M059J (cell line): ENCODE measurements around the gene HDAC7. TPM values are rescaled to one million over a fixed set of nuclear protein-coding genes. Genes with fewer than 3 reads are reported as not detected.
"Not testable (repeated sequence)": the region's sequence is repeated elsewhere in the genome, so short reads cannot be mapped to it uniquely, and the experiment has no call there.

Experiments
- DNase-seq: peaks from one replicate; pipeline ENCODE4 v3.0.0-alpha.2; 2012; ENCODE audit warnings: low read depth
- total RNA-seq: library from RNA; depleted of rRNA; stranded (reverse); fragments of >200 nt; shearing (Covaris generic); gene quantifications from 2 replicates; pipeline ENCODE4 v1.2.3, GENCODE V29; 2014

HDAC7 gene
- total RNA-seq, 1 experiment from 2014 or later: 26.1 TPM

- no peak for DNase-seq
Observed at GRCh38 chr12:47849261-47849660, 29.6 kb upstream of the HDAC7 start.

- no peak for DNase-seq
Observed at GRCh38 chr12:47848853-47849252, 29.1 kb upstream of the HDAC7 start.

GRCh38 chr12:47846294-47846996, 26.7 kb upstream of the HDAC7 start:
- no peak for DNase-seq

- DNase-seq: no peak
Observed at GRCh38 chr12:47845081-47845480, 25.4 kb upstream of the HDAC7 start.

- DNase-seq: no peak
Observed at GRCh38 chr12:47844264-47845019, 24.7 kb upstream of the HDAC7 start.

GRCh38 chr12:47843226-47843980, 23.7 kb upstream of the HDAC7 start:
- no peak for DNase-seq

GRCh38 chr12:47842543-47842942, 22.8 kb upstream of the HDAC7 start:
- not testable (repeated sequence) for DNase-seq

- no peak for DNase-seq
Observed at GRCh38 chr12:47841910-47842309, 22.2 kb upstream of the HDAC7 start.

GRCh38 chr12:47841501-47841900, 21.8 kb upstream of the HDAC7 start:
- no peak for DNase-seq

- DNase-seq: no peak
Observed at GRCh38 chr12:47840571-47840970, 20.9 kb upstream of the HDAC7 start.

GRCh38 chr12:47839214-47839876, 19.6 kb upstream of the HDAC7 start:
- DNase-seq: no peak

- peak; percentile 28 for DNase-seq
Observed at GRCh38 chr12:47838286-47838931, 18.7 kb upstream of the HDAC7 start.

- DNase-seq: peak; percentile 73
Observed at GRCh38 chr12:47837190-47838171, 17.8 kb upstream of the HDAC7 start.

GRCh38 chr12:47835831-47836155, 16.1 kb upstream of the HDAC7 start:
- DNase-seq: peak; percentile 18

GRCh38 chr12:47835006-47835830, 15.5 kb upstream of the HDAC7 start:
- no peak for DNase-seq

- DNase-seq: no peak
Observed at GRCh38 chr12:47834199-47834903, 14.6 kb upstream of the HDAC7 start.

- DNase-seq: no peak
Observed at GRCh38 chr12:47833591-47834012, 13.9 kb upstream of the HDAC7 start.

- DNase-seq: no peak
Observed at GRCh38 chr12:47832263-47832933, 12.7 kb upstream of the HDAC7 start.
